NCI-H2227 treated with DMSO at 0.1 percent for 48 hours (cell line): ENCODE measurements around the gene ORAI3.

ENCODE experiments used
- DNase-seq: peaks from one replicate; lab custom pipeline; 2025; lab: John Stamatoyannopoulos, UW

The ORAI3 gene

DNA sequence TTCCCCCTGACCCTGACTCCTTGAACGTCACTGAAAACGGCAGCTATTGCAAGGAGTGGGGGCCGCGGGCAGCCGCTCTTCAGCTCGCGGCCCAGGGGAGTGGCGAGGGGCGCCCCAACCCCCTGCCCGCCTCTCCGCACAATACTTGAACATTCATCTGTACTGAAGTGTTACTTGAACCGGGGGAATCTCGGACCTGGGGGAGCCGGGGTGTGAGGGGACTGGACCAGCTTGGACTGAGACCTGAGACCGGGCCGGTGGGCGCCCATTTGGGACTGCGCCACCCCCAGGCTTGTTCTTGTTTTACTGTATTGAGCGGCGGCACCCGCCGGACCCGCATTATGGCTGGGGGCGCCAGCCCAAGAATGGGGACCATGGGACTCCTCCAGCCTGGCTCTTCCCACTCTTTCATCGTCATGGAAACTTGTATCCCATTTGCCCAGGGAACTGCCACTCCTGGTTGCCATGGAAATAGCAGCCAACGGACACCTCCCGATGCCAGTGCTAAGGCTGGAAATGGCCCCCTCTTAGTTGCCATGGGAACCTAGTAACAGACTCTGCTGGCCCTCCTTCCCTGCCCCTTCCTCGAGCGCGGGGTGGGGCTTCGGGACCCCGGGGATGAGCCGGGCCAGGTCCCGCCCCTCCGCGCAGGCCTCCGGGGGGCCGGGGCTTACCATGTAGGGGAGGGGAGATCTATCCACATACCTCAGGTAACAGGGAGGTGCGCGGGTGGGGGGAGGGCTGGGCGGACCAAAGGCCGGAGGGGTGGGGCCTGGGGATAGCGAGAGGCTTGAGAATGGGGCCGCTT, 805 bp upstream of the ORAI3 start:
- DNase-seq: peak; percentile 99

DNA sequence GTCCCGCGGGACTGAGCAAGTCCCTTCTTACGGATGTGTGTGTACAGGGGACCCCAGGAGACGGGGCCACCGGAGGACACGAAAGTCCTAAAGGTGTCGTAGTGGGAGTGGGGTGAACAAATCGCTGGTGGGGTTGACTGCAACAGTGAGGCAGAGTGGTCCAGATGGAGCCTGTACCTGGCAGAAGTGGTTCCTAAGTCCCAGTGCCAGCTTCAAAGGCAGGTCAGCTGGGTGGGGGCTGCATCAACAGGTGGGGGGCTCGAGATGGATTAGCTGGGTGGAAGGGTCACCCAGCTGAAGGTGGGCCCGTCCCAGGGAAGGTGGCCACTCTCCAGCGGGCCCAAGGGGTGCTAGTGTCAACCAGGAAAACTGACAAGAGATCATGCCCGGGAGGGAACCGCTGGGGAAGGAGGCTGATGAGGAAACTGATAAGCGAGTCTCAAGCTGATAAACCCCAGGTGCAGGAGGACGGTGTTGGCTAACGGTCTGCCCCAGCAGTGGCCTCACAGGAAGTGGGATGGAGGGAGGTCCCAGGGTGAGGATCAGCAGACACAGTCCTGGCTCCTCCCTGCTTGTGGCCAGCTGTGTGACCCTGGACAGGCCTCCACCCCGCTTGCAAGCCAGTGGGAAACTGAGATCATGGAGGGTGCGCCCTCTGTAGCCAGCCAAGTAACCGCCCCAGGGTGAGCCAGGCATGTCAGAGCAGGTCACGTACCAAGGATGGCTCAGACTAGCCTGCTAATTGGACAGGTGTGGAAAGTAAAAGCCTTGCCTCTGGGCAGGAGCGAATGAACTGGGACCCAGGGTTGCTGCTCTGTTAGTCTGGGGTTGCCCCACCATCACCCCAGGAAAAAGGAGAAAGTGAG, 1.0 kb downstream of the ORAI3 start:
- DNase-seq: no peak

DNA sequence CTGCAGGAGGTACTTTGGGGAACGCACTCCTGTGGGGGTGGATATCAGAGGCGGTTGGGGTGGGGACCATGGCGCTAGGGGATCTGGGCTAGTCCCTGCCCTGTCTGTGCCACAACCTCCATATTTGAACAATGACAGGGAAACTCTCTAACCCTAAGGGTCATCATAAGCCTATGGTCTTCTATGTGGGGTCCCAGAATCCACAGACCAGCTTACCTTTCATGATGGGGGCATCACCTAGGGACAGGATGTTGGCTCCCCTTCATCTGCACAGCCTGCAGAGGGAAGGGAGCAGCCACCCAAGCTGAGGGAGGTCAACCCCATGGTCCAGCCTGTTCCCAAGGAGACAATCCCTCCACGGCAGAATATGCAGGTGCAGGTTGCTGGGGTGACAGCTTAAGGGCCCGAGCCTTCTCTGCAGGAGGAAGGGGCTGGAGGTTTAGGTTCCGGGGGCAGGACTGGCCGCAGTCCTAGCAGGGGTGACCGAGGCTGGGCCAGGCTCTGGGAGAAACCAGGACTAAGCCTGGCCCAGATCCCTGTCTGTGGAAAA, 1.7 kb downstream of the ORAI3 start:
- no peak for DNase-seq

DNA sequence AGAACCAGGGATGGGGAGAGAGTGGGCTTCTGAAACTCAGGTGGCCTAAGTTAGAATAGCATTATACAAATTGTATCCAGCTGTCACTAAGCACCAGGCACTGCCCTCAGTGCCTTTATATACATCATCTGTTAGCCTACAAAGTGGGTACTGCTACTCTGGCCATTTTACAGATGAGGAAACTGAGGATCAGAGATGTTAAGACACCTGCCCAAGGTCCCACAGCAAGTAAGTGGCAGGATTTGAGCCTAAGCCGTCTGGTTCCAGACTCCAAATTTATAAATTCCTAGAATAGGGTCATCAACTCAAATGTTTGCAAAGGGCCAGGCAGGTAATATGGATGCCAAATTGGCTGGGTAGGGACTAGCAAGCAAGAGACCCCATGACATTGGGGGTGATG, 2.3 kb downstream of the ORAI3 start:
- DNase-seq: no peak

DNA sequence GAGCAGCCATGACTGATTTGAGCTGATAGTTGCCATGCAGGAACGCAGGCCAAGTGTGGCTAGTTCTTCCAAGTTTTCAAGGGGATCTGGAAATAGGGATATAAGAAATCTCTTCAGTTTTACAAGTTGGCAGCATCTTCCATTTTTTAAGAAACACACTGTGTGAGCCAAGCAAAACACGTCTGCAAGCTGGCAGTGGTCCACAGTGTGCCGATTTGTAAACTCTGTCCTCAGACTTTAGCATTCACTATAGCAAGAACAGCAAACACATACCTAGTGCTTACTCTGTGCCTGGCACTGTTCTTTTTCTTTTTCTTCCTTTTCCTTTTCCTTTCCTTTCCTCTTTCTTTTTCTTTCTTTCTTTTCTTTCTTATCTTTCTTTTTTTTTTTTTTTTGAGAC, 2.9 kb downstream of the ORAI3 start:
- no peak for DNase-seq

DNA sequence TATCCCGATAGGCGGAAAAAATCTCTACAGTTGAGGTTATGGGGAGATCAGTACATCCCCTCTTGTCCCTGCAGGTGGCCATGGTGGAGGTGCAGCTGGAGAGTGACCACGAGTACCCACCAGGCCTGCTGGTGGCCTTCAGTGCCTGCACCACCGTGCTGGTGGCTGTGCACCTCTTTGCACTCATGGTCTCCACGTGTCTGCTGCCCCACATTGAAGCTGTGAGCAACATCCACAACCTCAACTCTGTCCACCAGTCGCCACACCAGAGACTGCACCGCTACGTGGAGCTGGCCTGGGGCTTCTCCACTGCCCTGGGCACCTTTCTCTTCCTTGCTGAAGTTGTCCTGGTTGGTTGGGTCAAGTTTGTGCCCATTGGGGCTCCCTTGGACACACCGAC, 4.2 kb downstream of the ORAI3 start:
- no peak for DNase-seq

DNA sequence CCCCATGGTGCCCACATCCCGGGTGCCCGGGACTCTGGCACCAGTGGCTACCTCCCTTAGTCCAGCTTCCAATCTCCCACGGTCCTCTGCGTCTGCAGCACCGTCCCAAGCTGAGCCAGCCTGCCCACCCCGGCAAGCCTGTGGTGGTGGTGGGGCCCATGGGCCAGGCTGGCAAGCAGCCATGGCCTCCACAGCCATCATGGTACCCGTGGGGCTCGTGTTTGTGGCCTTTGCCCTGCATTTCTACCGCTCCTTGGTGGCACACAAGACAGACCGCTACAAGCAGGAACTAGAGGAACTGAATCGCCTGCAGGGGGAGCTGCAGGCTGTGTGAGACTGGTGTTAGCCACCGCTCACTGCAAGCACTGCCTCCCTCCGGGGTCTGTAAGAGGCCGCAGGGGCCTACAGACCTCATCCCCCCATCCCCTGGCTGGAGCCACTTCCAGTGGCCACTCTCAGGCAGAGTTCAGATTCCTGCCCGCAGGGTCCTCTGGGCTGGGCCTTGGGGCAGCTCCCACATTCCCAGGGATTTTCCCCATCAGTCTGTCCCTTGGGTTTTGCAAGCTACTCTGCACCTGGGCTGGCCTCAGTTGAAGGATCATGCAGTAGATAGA, 4.8 kb downstream of the ORAI3 start:
- DNase-seq: peak; percentile 75

DNA sequence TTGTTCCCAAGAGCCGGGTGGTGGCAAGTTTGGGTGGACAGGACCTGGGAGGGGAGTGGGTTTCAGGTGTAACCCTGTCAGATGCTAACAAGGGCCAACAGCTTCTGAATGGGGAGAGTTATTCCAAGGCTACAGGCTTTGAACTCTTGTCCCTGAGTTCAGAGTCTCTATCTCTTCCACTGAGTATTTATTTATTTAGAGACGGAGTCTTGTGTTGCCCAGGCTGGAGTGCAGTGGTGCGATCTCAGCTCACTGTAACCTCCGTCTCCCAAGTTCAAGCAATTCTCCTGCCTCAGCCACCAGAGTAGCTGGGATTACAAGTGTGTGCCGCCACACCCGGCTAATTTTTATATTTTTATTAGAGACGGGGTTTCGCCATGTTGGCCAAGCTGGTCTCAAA, 6.1 kb downstream of the ORAI3 start:
- DNase-seq: no peak

DNA sequence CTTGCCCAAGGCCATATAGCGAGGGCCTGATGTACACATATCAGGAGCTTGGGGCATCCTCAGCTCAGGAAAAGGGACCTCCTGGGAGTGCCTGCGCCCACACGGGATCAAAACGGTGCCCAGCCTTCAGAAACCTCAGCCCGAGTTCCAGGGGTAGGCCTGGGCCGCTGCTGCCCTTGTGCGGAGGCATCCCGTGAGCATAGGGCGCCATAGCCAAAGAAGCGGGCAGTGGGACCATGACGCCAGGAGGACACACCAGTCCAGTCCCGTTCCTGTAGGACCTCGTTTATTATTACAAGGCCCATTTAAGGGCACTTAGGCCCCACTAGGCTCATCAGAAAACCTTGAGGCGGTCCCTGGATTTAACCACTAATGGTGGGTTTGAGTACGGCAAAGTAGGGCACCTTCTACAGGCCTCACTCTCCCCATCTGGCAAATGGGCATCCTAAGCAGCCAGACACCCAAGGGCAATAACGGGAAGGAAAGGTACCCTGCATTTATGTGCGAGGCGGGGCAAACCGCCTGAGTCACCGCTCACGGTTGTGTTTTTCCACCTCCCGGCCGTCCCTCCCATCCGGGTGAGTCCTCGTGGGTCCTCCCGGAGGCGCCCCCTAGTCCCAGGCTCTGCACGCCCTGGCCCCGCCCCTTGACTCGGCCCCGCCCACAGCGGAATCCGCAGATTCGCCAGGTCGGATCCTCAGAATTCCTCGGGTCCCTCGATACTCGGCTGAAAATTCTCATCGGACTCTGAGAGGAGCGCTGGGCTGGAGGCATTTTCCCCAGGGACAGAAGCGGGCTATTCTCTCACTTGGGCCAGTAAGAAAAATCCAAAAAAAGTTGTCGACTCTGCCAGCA, 8.0 kb downstream of the ORAI3 start:
- DNase-seq: peak; percentile 85

DNA sequence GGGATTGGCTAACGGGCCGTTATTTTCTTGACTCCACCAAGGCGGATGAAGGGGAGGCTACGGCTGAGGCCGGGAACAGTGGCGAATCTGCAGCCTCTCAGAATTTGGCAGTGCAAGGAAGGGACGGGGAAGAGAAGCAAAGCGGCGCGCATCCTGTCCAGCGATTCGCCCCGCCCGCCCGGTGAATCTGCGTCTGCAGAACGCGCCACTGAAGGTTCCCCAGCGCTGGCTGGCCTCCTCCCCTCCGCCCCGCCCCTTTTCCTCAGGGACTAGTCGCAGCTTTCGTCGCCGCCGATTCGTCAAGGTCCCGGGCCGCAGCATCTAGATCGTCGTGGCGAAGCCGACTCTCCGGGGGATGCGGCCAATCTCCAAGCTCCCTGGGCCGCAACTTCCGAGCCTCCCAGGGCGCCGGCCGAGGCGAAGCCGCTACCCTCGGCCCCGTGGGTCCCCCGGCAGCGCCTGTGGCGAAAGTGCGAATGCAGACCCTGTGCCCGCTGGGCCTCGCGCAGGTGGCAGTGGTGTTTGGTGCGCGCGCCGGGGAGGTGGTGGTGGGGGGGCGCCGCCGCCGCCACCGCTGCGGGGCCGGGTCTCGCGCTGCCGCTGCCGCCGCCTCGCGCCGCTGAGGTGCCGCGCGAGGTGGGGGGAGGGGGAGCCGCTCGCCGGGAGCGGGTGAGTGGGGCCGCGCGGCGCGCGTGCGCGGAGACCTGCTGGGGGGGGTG, 8.7 kb downstream of the ORAI3 start, which contains the start of gene SETD1A:
TSS of gene SETD1A (plus strand) at position 299 of the 719 bp plus-strand sequence. CDS start 978 bp downstream, outside the sequence.
- peak; percentile 91 for DNase-seq

DNA sequence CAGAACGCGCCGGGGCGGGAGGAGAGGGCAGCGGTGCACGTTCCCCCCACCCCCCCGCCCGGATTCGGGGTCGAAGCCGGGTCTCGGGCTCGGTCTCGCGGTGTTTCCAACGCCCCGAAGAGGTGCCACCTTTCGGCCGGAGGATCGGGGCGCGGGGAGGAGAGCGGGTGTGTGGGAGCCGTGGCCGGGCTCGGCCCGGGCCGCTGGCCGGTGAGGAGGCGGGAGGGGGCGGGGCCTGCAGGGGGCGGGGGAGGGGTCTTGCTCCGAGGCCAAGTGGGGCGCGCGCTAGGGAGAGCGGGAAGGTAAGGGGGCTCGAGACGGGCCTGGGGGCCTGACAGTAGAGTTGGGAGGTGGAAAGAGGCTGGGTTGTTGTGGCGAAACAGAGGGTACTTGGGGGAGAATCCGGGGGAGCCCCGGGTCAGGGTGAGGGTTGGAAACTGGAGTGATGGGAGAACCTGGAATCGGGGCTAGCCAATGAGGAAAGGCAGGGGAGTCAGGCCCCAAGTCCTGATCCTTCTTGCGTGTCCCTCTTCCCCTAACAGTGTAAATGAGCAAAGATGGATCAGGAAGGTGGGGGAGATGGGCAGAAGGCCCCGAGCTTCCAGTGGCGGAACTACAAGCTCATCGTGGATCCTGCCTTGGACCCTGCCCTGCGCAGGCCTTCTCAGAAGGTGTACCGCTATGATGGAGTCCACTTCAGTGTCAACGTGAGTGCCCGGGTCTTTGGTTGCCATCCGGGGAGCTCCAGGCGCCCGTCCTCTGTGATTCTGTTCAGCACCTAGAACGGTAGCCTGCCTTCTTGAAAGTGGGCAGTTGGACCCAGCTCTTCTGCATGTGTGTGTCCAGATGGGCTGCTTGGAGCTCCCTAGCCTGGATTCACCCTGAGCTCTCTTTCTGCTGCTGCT, 9.6 kb downstream of the ORAI3 start:
- DNase-seq: peak; percentile 67

DNA sequence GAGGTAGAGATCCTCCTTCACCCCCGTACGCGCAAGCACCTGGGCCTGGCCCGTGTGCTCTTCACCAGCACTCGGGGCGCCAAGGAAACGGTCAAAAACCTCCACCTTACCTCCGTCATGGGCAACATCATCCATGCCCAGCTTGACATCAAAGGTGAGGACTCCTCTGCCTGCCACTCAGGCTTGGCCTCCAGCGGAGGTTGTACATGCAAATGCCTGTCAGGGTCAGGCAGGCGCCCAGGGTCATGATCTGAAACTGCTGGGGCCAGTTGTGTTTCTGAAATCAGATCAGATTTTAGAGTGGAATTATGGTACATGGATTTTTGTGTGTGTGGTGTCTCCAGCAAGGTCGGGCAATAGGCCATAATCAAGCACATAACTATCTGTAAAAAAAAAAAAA, 12.5 kb downstream of the ORAI3 start:
- no peak for DNase-seq

DNA sequence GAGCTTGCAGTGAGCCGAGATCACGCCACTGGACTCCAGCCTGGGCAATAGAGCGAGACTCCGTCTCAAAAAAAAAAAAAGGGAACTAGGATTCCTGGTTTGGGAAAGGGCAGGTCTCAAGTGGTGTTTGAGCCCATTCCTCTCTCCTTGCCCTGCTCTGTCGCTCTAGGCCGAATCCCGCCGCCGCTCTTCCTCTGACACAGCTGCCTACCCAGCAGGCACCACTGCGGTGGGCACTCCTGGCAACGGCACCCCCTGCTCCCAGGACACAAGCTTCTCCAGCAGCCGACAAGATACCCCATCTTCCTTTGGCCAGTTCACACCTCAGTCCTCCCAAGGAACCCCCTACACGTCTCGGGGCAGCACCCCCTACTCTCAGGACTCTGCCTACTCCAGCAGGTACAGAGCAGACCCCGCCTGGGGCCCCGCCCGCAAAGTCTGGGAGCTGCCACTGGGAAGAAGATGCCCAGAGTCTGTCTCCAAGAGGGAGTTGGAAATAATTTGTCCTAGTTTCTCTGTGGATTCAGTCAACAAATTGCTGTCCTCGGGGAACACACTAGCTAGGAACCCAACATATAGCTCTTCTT, 15.2 kb downstream of the ORAI3 start:
- no peak for DNase-seq

DNA sequence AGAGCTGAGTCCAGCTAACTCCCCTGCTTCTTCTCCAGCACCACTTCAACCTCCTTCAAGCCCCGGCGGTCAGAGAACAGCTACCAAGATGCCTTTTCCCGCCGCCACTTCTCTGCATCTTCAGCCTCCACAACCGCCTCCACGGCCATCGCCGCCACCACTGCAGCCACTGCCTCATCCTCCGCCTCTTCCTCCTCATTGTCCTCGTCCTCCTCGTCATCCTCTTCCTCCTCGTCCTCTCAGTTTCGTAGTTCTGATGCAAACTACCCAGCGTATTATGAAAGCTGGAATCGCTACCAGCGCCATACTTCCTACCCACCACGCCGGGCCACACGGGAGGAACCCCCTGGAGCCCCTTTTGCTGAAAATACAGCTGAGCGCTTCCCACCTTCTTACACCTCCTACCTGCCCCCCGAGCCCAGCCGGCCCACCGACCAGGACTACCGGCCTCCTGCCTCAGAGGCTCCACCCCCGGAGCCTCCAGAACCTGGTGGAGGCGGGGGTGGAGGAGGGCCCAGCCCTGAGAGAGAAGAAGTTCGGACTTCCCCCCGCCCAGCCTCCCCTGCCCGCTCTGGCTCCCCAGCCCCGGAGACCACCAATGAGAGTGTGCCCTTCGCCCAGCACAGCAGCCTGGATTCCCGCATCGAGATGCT, 15.8 kb downstream of the ORAI3 start:
- DNase-seq: no peak

DNA sequence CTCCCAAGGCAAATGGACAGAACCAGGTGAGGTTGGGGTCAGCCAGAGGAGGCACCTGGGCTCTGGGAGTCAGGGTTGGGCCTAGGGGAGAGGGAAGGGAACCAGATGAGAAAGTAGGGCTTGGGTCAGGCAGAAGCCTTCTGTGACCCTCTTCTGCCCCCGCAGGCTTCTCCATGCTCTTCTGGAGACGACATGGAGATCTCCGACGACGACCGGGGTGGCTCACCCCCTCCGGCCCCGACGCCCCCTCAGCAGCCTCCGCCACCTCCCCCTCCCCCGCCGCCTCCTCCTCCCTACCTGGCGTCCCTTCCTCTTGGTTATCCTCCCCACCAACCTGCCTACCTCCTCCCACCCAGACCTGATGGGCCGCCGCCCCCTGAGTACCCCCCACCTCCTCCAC, 16.6 kb downstream of the ORAI3 start:
- no peak for DNase-seq

DNA sequence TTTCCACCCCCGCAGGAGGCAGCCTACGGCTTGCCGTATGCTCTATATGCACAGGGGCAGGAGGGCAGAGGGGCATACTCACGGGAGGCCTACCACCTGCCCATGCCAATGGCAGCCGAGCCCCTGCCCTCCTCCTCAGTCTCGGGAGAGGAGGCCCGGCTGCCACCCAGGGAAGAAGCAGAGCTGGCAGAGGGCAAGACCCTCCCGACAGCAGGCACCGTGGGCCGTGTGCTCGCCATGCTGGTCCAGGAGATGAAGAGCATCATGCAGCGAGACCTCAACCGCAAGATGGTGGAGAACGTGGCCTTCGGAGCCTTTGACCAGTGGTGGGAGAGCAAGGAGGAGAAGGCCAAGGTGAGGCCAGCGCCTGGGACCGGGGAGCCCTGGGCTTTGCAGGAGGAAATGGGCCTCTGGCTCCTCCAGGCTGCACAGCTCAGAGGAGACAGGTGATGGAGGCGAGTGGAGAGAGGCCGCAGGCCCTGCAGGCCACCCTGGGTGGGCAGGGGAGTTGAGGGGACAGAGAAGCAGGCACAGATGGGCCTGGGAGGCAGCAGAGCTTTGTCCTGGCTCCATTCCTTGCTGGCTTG, 17.3 kb downstream of the ORAI3 start:
- DNase-seq: no peak

DNA sequence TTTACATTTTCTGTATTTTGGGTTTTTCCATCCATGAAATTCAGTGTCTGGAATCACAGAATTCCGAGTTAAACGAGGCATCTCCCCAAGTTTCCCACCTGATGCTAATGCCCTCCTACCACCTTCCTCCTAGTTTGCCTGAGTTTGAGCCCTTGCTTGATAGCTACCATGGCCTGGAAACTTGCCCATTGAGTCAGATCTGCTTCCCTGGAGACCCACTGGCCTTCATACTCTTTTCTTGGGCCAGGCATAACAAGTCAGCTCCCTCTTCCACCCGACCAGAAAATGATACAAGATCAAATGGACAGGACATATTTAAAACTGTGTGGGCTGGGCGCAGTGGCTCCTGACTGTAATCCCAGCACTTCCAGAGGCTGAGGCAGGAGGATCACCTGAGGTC, 18.9 kb downstream of the ORAI3 start:
- no peak for DNase-seq

DNA sequence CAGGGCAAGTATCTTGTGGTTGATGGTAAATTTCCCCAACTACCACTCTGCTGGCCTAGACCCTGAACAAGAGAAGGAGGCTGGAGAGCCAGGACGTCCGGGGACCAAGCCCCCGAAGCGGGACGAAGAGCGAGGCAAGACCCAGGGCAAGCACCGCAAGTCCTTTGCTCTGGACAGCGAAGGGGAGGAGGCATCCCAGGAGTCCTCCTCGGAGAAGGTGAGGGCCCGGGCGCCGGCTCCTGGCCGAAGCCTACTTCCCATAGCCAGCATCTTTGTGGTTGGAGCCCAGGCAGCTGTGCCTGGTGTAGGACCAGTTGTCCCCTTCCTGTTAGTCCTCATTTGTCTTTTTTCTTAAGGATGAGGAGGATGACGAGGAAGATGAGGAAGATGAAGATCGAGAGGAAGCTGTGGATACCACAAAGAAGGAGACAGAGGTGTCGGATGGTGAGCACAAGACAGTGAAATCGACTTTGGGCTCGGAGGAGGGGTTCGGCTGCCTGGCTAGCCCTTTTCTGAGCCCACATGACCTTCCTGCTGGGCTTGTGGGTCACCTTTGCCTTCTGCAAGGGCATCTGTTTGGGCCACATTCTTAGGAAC, 20.5 kb downstream of the ORAI3 start:
- DNase-seq: no peak
